B cell (primary cell): Measurements from ENCODE around the gene ANK3.

ENCODE experiments used
- CTCF ChIP-seq: fragments of 200-600 bp; IDR thresholded peaks from one replicate; pipeline ENCODE4 v1.8.0; 2022; ENCODE audit warnings: antibody characterized with exemption, mild to moderate bottlenecking
- EZH2 ChIP-seq: IDR thresholded peaks from 2 replicates; pipeline ENCODE4 v1.6.1; 2012; ENCODE audit warnings: borderline replicate concordance, low read depth, mild to moderate bottlenecking, moderate library complexity, low read length; ENCODE audit not compliant: insufficient read depth, poor library complexity, severe bottlenecking

GRCh38 chr10:60358282-60358681, 31.4 kb downstream of the ANK3 start:
- TF ChIP-seq CTCF (no peak), EZH2 (no peak)
